ENCODE data around the gene ERFE.

DNA sequence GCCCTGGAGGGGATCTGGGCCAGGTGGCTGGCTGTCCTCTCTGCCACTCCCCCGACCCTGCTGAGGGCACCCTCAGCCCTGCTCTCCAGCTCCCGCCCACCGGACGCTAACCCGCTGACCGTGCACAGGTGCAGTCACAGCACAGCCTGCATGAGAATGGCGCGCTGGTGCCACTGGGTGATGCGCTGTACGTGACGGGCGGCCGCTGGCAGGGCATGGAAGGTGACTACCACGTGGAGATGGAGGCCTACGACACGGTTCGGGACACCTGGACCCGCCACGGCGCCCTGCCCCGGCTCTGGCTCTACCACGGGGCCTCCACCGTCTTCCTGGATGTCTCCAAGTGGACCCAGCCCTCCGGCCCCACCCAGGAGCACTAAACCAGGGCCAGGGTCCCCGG is 8.1 kb upstream of the ERFE start:
- no peak for TF ChIP-seq POLR2A (IDR thresholded peaks at IDR 0.05)
- TF ChIP-seq, protein P1, sequence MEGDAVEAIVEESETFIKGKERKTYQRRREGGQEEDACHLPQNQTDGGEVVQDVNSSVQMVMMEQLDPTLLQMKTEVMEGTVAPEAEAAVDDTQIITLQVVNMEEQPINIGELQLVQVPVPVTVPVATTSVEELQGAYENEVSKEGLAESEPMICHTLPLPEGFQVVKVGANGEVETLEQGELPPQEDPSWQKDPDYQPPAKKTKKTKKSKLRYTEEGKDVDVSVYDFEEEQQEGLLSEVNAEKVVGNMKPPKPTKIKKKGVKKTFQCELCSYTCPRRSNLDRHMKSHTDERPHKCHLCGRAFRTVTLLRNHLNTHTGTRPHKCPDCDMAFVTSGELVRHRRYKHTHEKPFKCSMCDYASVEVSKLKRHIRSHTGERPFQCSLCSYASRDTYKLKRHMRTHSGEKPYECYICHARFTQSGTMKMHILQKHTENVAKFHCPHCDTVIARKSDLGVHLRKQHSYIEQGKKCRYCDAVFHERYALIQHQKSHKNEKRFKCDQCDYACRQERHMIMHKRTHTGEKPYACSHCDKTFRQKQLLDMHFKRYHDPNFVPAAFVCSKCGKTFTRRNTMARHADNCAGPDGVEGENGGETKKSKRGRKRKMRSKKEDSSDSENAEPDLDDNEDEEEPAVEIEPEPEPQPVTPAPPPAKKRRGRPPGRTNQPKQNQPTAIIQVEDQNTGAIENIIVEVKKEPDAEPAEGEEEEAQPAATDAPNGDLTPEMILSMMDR (IDR thresholded peaks at IDR 0.05 in 4 of 5, conservative IDR thresholded peaks at IDR 0.05 in 1 of 5) = no peak

Data from gastrocnemius medialis (tissue), 4 donors.